Prostate gland (tissue), 2 donors: ENCODE measurements around the gene OR11H1. TPM values are rescaled to one million over a fixed set of nuclear protein-coding genes. Genes with fewer than 3 reads are reported as not detected.
"Not testable (repeated sequence)": the region's sequence is repeated elsewhere in the genome, so short reads cannot be mapped to it uniquely, and the experiment has no call there.

ENCODE experiments used
- DNase-seq: peaks from one replicate; pipeline ENCODE4 v3.0.0-alpha.2; 2019; ENCODE audit warnings: low spot score
- H3K27ac ChIP-seq, 2 donors: fragments of 200-600 bp; sonication (generic); 2 replicates each; pipeline ENCODE4 v1.5.1; 2017 to 2019
- H3K27me3 ChIP-seq: fragments of 200-600 bp; sonication (generic); replicated peaks from 2 replicates; pipeline ENCODE4 v1.5.1; 2019; ENCODE audit not compliant: insufficient read depth
- H3K36me3 ChIP-seq, 2 donors: fragments of 200-600 bp; sonication (generic); 1 replicate in 1 of 2; 2 replicates in 1 of 2; pipeline versions ENCODE4 v1.5.1 to v1.8.1; 2017 to 2019
- H3K4me1 ChIP-seq: fragments of 200-600 bp; sonication (generic); replicated peaks from 2 replicates; pipeline ENCODE4 v1.5.1; 2019
- H3K4me3 ChIP-seq, 2 donors: fragments of 200-600 bp; sonication (generic); 2 replicates each; pipeline ENCODE4 v1.5.1; 2017 to 2019
- H3K9me3 ChIP-seq: fragments of 200-600 bp; sonication (generic); 2 replicates; pipeline ENCODE4 v1.5.1; 2017
- WGBS: methylation state at CpG from one replicate; pipeline ENCODE4 v1.1.5; 2018; 5-methylcytosine and 5-hydroxymethylcytosine counted together
- intact Hi-C: fragments of 100-400 bp; cut with DNase I; formaldehyde crosslinking; loops from one replicate; pipeline ENCODE4 v1.14.2; 2022
- total RNA-seq, 2 donors: library from RNA; depleted of rRNA; stranded (reverse); fragments of >200 nt; gene quantifications; one replicate each; pipeline ENCODE4 v1.1.0, GENCODE V29; 2016

OR11H1 gene
- total RNA-seq, result not detected

GRCh38 chr22:15527892-15528291 lies at the start of gene OR11H1:
TSS of gene OR11H1 (plus strand) at chr22:15528192. CDS start at chr22:15528192, 0 bp downstream.
- H3K4me1 ChIP-seq, H3K9me3 ChIP-seq, DNase-seq, H3K27ac ChIP-seq, H3K4me3 ChIP-seq, H3K36me3 ChIP-seq, intact Hi-C loops, H3K27me3 ChIP-seq: not testable (repeated sequence)
- no CpG with 5 or more reads among the region's 3 CpGs for WGBS

GRCh38 chr22:15509967-15510366 lies 18.0 kb upstream of the OR11H1 start:
- H3K27me3 ChIP-seq, H3K27ac ChIP-seq, intact Hi-C loops, H3K9me3 ChIP-seq, H3K36me3 ChIP-seq, DNase-seq, H3K4me1 ChIP-seq, H3K4me3 ChIP-seq: not testable (repeated sequence)
- WGBS, result no CpG with 5 or more reads among the region's 30 CpGs

GRCh38 chr22:15515896-15516295 lies 12.1 kb upstream of the OR11H1 start:
- H3K9me3 ChIP-seq, H3K4me1 ChIP-seq, intact Hi-C loops, H3K4me3 ChIP-seq, DNase-seq, H3K36me3 ChIP-seq, H3K27me3 ChIP-seq, H3K27ac ChIP-seq: not testable (repeated sequence)
- 94% methylated on average over 4 of the region's 9 CpGs for WGBS

GRCh38 chr22:15553767-15554166 lies 25.8 kb downstream of the OR11H1 start:
- DNase-seq, H3K27me3 ChIP-seq, H3K4me1 ChIP-seq, H3K9me3 ChIP-seq, H3K27ac ChIP-seq, H3K4me3 ChIP-seq, H3K36me3 ChIP-seq, intact Hi-C loops: not testable (repeated sequence)
- WGBS, result 63% methylated on average over 17 of the region's 31 CpGs

- H3K36me3 ChIP-seq, H3K4me3 ChIP-seq, DNase-seq, intact Hi-C loops, H3K4me1 ChIP-seq, H3K27ac ChIP-seq, H3K9me3 ChIP-seq, H3K27me3 ChIP-seq: not testable (repeated sequence)
- 77% methylated on average over 9 of the region's 10 CpGs for WGBS
These were observed 35.5 kb downstream of the OR11H1 start for GRCh38 chr22:15563461-15563860.

- H3K27me3 ChIP-seq, intact Hi-C loops, H3K4me1 ChIP-seq, H3K36me3 ChIP-seq, H3K27ac ChIP-seq, H3K9me3 ChIP-seq, DNase-seq, H3K4me3 ChIP-seq: not testable (repeated sequence)
These were observed 37.1 kb downstream of the OR11H1 start for GRCh38 chr22:15565063-15565462.

Other genes starting within 250 kb of the OR11H1 start
- gene POTEH, start 161.8 kb downstream of the OR11H1 start, total RNA-seq, result 10 to 100 TPM; 28.3 to 70.7 TPM